Common myeloid progenitor, CD34-positive (primary cell): ENCODE data around the gene MRTFB.

Source experiments
- CTCF ChIA-PET: fragments of 350-600 bp; sonication (Branson Sonifier 250); formaldehyde crosslinking; loops from one replicate; lab custom pipeline; 2021; ENCODE audit warnings: antibody characterized with exemption; lab: Charles Lee
- POLR2A ChIA-PET: fragments of 350-600 bp; sonication (Branson Sonifier 250); formaldehyde crosslinking; loops from one replicate; lab custom pipeline; 2021; ENCODE audit warnings: antibody characterized with exemption; lab: Charles Lee
- DNase-seq, 3 donors: peaks; one replicate each; pipeline versions ENCODE4 v3.0.0 to v3.0.0-alpha.2; 2013
- H3K27ac ChIP-seq, 2 experiments: 1 replicate in 1 of 2; 2 replicates in 1 of 2; pipeline ENCODE4 v1.7.0; 2013; ENCODE audit warnings: inconsistent platforms in 2 of 2, low read length in 2 of 2, mild to moderate bottlenecking in 2 of 2, low read depth in 1 of 2, moderate library complexity in 1 of 2; ENCODE audit not compliant: severe bottlenecking in 2 of 2, insufficient read depth in 1 of 2, poor library complexity in 1 of 2
- H3K27me3 ChIP-seq, 5 experiments: replicated peaks in 2 of 5; 1 replicate in 3 of 5; 2 replicates in 2 of 5; pipeline versions ENCODE4 v1.6.1 to v1.7.0; 2013; ENCODE audit warnings: low read length in 4 of 5, mild to moderate bottlenecking in 2 of 5, moderate library complexity in 2 of 5, inconsistent platforms in 1 of 5; ENCODE audit not compliant: insufficient read depth in 5 of 5, control insufficient read depth in 4 of 5
- H3K36me3 ChIP-seq, 4 experiments: 1 replicate in 2 of 4; 2 replicates in 2 of 4; pipeline versions ENCODE4 v1.6.1 to v1.7.0; 2013; ENCODE audit warnings: low read length in 3 of 4, control low read depth in 1 of 4, mild to moderate bottlenecking in 1 of 4; ENCODE audit not compliant: control insufficient read depth in 4 of 4, insufficient read depth in 4 of 4
- H3K4me1 ChIP-seq, 4 experiments: 1 replicate in 3 of 4; 2 replicates in 1 of 4; pipeline versions ENCODE4 v1.6.1 to v1.7.1; 2013; ENCODE audit warnings: low read length in 3 of 4, mild to moderate bottlenecking in 3 of 4, control low read depth in 1 of 4, inconsistent platforms in 1 of 4, moderate library complexity in 1 of 4; ENCODE audit not compliant: control insufficient read depth in 4 of 4, insufficient read depth in 4 of 4; ENCODE audit errors: control extremely low read depth in 1 of 4
- H3K4me3 ChIP-seq, 7 experiments: 1 replicate in 4 of 7; 2 replicates in 3 of 7; pipeline versions ENCODE4 v1.5.1 to v1.7.0; 2013; ENCODE audit warnings: mild to moderate bottlenecking in 7 of 7, low read length in 6 of 7, moderate library complexity in 6 of 7, inconsistent platforms in 2 of 7, low read depth in 2 of 7, control low read depth in 1 of 7; ENCODE audit not compliant: insufficient read depth in 4 of 7, control insufficient read depth in 1 of 7; ENCODE audit errors: extremely low read depth in 1 of 7
- H3K9me3 ChIP-seq, 5 experiments: 1 replicate in 4 of 5; 2 replicates in 1 of 5; pipeline versions ENCODE4 v1.6.1 to v1.7.1; 2013; ENCODE audit warnings: low read length in 4 of 5, mild to moderate bottlenecking in 2 of 5, inconsistent platforms in 1 of 5, low read depth in 1 of 5, moderate library complexity in 1 of 5; ENCODE audit not compliant: control insufficient read depth in 4 of 5, insufficient read depth in 2 of 5; ENCODE audit errors: control extremely low read depth in 1 of 5
- WGBS: methylation state at CpG from one replicate; pipeline ENCODE4 v1.1.5; 2013; ENCODE audit not compliant: insufficient coverage; 5-methylcytosine and 5-hydroxymethylcytosine counted together

The MRTFB gene

DNA sequence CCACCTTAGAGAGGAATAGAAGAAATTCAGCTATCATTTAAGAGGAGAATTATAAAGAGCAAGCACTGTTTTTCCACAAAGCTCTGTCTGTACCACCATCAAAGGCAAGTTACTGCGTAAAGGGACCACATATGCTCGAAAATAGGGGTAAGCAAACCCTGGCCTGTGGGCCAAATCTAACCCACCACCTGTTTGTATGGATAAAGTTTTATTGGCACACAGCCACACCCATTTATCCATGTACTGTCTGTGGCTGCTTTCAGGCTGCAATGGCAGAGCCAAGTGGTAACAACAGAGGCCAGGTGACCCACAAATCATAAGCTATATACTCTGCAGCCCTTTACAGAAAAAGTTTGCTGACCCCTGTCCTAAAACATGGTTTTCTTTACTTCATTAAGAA is 180.3 kb downstream of the MRTFB start:
- Histone ChIP-seq H3K4me1 (no peaks in the 10 kb centered on the region), H3K9me3 (no peaks in the 10 kb centered on the region), H3K27me3 (no peaks in the 10 kb centered on the region), H3K36me3 (peaks cover 19 to 62% (median 49%) of the 10 kb centered on the region in 4 experiments), H3K4me3 (no peak overlapping the region), H3K27ac (no peak overlapping the region)
- POLR2A ChIA-PET: no interaction called here
- CTCF ChIA-PET: interaction anchor here (0.6 to 1.2 kb wide), 4 partner anchors 30 to 1694 kb away, joined by 3 read pairs; no protein-coding TSS in a partner anchor
- WGBS: 100% methylated on average over 1 of the region's 2 CpGs
- DNase-seq: no peak

DNA sequence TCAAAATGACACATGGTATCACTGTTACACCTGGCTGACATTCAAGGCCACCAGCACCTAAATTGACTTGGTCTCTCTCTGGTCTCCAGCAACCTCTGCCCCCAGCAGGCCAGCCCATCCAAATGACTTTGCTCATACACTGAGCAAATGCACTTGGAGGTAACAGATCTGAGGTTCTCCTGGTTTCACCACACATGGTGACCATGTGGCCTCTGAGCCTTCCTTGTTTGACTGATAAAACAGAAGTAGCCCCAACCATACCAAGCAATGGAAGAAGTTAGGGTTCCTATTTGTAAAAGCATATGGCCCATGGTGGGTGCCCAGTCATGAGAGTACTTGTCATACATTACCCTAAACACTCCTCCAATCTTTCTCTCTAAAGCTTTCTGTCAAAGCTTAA is 181.7 kb downstream of the MRTFB start:
- Histone ChIP-seq H3K27ac (no peak overlapping the region), H3K36me3 (peaks cover 15 to 49% (median 39%) of the 10 kb centered on the region in 4 experiments), H3K4me1 (no peaks in the 10 kb centered on the region), H3K9me3 (no peaks in the 10 kb centered on the region), H3K27me3 (no peaks in the 10 kb centered on the region), H3K4me3 (no peak overlapping the region)
- ChIA-PET CTCF (interaction anchor here (0.6 to 1.0 kb wide), 2 partner anchors 156 to 276 kb away, joined by 3 read pairs; no protein-coding TSS in a partner anchor), POLR2A (no interaction called here)
- DNase-seq: no peak

DNA sequence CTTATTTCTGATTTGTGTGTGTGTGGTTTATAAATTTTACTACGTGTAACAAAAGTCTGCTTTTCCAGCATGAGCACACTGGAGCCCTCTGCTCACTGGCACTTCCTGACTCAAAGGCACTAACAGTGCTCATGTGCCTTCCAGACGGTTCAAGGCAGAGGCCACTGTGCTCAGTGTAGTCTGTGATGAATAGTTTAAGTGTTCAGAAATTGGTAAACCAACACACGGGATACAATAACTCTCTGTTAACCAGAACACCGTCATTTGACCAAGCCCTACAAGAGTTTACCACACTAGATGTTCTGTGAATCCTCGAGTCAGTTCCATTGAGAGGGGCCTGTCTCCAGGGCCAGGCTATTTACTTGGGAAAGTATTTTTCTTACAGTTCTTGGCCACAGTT is 191.9 kb downstream of the MRTFB start:
- CTCF ChIA-PET: interaction anchor here (0.6 kb wide), 1 partner anchor 251 kb away, joined by 3 read pairs; no protein-coding TSS in a partner anchor
- 100% methylated on average over 1 of the region's 5 CpGs for WGBS
- no peak for DNase-seq

DNA sequence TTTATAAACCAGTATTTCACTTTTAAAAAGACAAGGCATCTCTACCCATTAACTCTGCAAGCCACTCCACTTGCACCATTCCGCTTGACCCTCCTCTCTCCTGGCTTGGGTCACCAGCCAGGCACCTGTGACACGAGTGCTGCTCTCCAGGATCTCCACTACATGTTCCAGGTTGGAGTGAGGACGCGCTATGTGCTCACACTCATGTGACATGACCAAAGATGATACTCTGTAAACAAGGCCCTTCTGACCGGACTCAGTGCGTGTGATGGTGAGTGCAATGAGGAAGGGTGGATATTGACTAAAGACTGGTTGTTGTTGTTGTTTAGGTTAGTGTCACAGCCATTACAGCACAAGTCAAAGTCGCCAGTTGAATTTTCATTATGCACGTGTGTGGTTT is 192.7 kb downstream of the MRTFB start:
- peaks cover 7 to 55% (median 37%) of the 10 kb centered on the region in 4 experiments for H3K36me3 ChIP-seq
- no peak overlapping the region for H3K27ac ChIP-seq
- no peak overlapping the region for H3K4me3 ChIP-seq
- no peaks in the 10 kb centered on the region for H3K27me3 ChIP-seq
- no peaks in the 10 kb centered on the region for H3K9me3 ChIP-seq
- CTCF ChIA-PET: no interaction called here
- 98% methylated on average over 6 of the region's 8 CpGs for WGBS
- POLR2A ChIA-PET: no interaction called here
- no peaks in the 10 kb centered on the region for H3K4me1 ChIP-seq
- DNase-seq: no peak

More for the DNA sequence above, 191.9 kb downstream of the MRTFB start:
- Histone ChIP-seq H3K4me3 (no peak overlapping the region), H3K27ac (no peak overlapping the region), H3K27me3 (no peaks in the 10 kb centered on the region), H3K4me1 (no peaks in the 10 kb centered on the region), H3K9me3 (no peaks in the 10 kb centered on the region), H3K36me3 (peaks cover 7 to 62% (median 39%) of the 10 kb centered on the region in 4 experiments)
- POLR2A ChIA-PET: no interaction called here

DNA sequence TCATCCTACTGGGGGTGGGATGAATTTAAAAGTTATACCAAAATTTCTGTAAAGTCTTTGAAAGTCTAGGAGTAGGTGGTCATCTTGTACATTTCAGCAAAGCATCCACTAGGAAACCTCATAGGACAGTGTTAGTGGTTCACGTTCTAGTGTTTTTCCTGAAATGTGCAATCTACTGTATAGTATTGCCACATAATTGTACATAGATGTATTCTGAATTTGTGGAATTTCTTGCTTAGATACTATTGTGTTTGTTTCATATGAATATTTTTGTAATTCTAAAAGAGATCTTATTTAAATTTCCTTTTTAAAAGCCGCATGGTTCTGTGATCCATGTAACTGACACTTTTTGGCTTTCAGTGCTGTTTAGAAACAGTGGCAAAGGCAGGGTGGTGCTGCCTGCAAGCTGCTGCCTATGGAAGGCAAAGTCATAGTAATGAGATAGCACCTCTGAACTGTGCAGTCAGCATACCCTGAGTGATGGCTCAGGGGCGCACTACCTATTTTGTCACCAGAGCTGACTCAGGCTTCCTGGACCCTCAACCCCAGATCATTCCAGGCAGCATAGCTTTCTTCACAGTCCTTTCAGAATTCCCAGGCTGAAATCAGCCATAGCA is 193.3 kb downstream of the MRTFB start:
- H3K4me1 ChIP-seq: no peaks in the 10 kb centered on the region

GRCh38 chr16:14268073-14268472 is 197.0 kb downstream of the MRTFB start:
- Histone ChIP-seq H3K4me3 (no peak overlapping the region), H3K27ac (no peak overlapping the region), H3K9me3 (peaks cover 0 to 17% (median 3%) of the 10 kb centered on the region in 5 experiments), H3K27me3 (no peaks in the 10 kb centered on the region), H3K36me3 (peaks cover 4 to 25% (median 17%) of the 10 kb centered on the region in 4 experiments), H3K4me1 (no peaks in the 10 kb centered on the region)
- no peak for DNase-seq
- 100% methylated on average over 5 of the region's 7 CpGs for WGBS
- CTCF ChIA-PET: interaction anchor here (0.6 kb wide), 1 partner anchor 27 kb away, joined by 4 read pairs; no protein-coding TSS in a partner anchor
- POLR2A ChIA-PET: no interaction called here

More for the DNA sequence above, 193.3 kb downstream of the MRTFB start:
- Histone ChIP-seq H3K36me3 (peaks cover 7 to 50% (median 37%) of the 10 kb centered on the region in 4 experiments), H3K27ac (no peak overlapping the region), H3K9me3 (peaks cover 0 to 3% (median 0%) of the 10 kb centered on the region in 5 experiments), H3K4me3 (no peak overlapping the region), H3K27me3 (no peaks in the 10 kb centered on the region)
- DNase-seq: no peak
- ChIA-PET CTCF (no interaction called here), POLR2A (no interaction called here)
- 100% methylated on average over 1 of the region's 3 CpGs for WGBS

- Histone ChIP-seq H3K27me3 (no peaks in the 10 kb centered on the region), H3K36me3 (no peaks in the 10 kb centered on the region), H3K27ac (no peak overlapping the region), H3K4me1 (no peaks in the 10 kb centered on the region), H3K4me3 (no peak overlapping the region), H3K9me3 (peaks cover 0 to 4% (median 2%) of the 10 kb centered on the region in 5 experiments)
- ChIA-PET CTCF (no interaction called here), POLR2A (no interaction called here)
- no CpG with 5 or more reads among the region's 3 CpGs for WGBS
- no peak for DNase-seq
Measured at GRCh38 chr16:14275934-14276333, 204.8 kb downstream of the MRTFB start.
